Measurements from ENCODE around the gene FLNB. TPM values are rescaled to one million over a fixed set of nuclear protein-coding genes. Genes with fewer than 3 reads are reported as not detected.
"Not testable (repeated sequence)": the region's sequence is repeated elsewhere in the genome, so short reads cannot be mapped to it uniquely, and the experiment has no call there.

FLNB gene
- total RNA-seq, 1 donor from 2014 or later, result 115 TPM

GRCh38 chr3:58049143-58049785, 41.0 kb downstream of the FLNB start:
- DNase-seq (no peak), ATAC-seq (peak; percentile 79)
- TF ChIP-seq CTCF (IDR thresholded peaks at IDR 0.05), result no peak
- H3K4me1 ChIP-seq, result peaks cover 52% of the 10 kb centered on the region
- no peak overlapping the region for H3K4me3 ChIP-seq
- intact Hi-C loops (cut with DNase I), result no loop called here
- H3K36me3 ChIP-seq, result no peaks in the 10 kb centered on the region
- H3K9me3 ChIP-seq, result no peaks in the 10 kb centered on the region
- peak overlapping the region; percentile 78 for H3K27ac ChIP-seq
- H3K27me3 ChIP-seq, result no peaks in the 10 kb centered on the region

GRCh38 chr3:58051196-58051595, 43.0 kb downstream of the FLNB start:
- intact Hi-C loops (cut with DNase I), result no loop called here
- peaks cover 44% of the 10 kb centered on the region for H3K4me1 ChIP-seq
- H3K27ac ChIP-seq, result peak overlapping the region; percentile 47
- DNase-seq (peak; percentile 81), ATAC-seq (peak; percentile 67)
- no peak overlapping the region for H3K4me3 ChIP-seq
- no peaks in the 10 kb centered on the region for H3K27me3 ChIP-seq
- H3K36me3 ChIP-seq, result no peaks in the 10 kb centered on the region
- TF ChIP-seq CTCF (IDR thresholded peaks at IDR 0.05), result no peak
- no peaks in the 10 kb centered on the region for H3K9me3 ChIP-seq

GRCh38 chr3:58051658-58052261, 43.5 kb downstream of the FLNB start:
- Histone ChIP-seq H3K27ac (peak overlapping the region; percentile 4), H3K4me1 (peaks cover 44% of the 10 kb centered on the region)
- intact Hi-C loops (cut with DNase I); ATAC-seq; H3K4me3 ChIP-seq; H3K27me3 ChIP-seq; DNase-seq; H3K9me3 ChIP-seq; H3K36me3 ChIP-seq: not testable (repeated sequence)

- ATAC-seq (peak; percentile 3), DNase-seq (peak; percentile 68)
- Histone ChIP-seq H3K4me3 (no peak overlapping the region), H3K4me1 (peaks cover 44% of the 10 kb centered on the region), H3K36me3 (no peaks in the 10 kb centered on the region), H3K9me3 (no peaks in the 10 kb centered on the region), H3K27me3 (no peaks in the 10 kb centered on the region), H3K27ac (peak overlapping the region; percentile 4)
- intact Hi-C loops (cut with DNase I), result no loop called here
- no peak for TF ChIP-seq CTCF (IDR thresholded peaks at IDR 0.05)
These were observed 44.4 kb downstream of the FLNB start for GRCh38 chr3:58052373-58053273.

- Histone ChIP-seq H3K27ac (no peak overlapping the region), H3K27me3 (no peaks in the 10 kb centered on the region), H3K4me3 (no peak overlapping the region), H3K4me1 (peaks cover 37% of the 10 kb centered on the region), H3K36me3 (no peaks in the 10 kb centered on the region), H3K9me3 (no peaks in the 10 kb centered on the region)
- TF ChIP-seq CTCF (IDR thresholded peaks at IDR 0.05), result no peak
- DNase-seq, result no peak
- ATAC-seq, result no peak
- intact Hi-C loops (cut with DNase I), result no loop called here
These were observed 46.4 kb downstream of the FLNB start for GRCh38 chr3:58054652-58055051.

- intact Hi-C loops (cut with DNase I), result no loop called here
These were observed 47.1 kb downstream of the FLNB start for GRCh38 chr3:58055314-58055713.

GRCh38 chr3:58055891-58056290, 47.7 kb downstream of the FLNB start:
- H3K27ac ChIP-seq; DNase-seq; H3K9me3 ChIP-seq; H3K27me3 ChIP-seq; intact Hi-C loops (cut with DNase I); H3K4me3 ChIP-seq; H3K36me3 ChIP-seq; ATAC-seq: not testable (repeated sequence)
- peaks cover 33% of the 10 kb centered on the region for H3K4me1 ChIP-seq

More at GRCh38 chr3:58055314-58055713, 47.1 kb downstream of the FLNB start:
- Histone ChIP-seq H3K4me1 (peaks cover 38% of the 10 kb centered on the region), H3K36me3 (no peaks in the 10 kb centered on the region), H3K4me3 (no peak overlapping the region), H3K27ac (no peak overlapping the region), H3K9me3 (no peaks in the 10 kb centered on the region), H3K27me3 (no peaks in the 10 kb centered on the region)
- TF ChIP-seq CTCF (IDR thresholded peaks at IDR 0.05), result no peak
- ATAC-seq, result no peak
- no peak for DNase-seq

Measured in upper lobe of right lung (tissue), 1 donor.